ENCODE measurements around the gene CREB3L1.

DNA sequence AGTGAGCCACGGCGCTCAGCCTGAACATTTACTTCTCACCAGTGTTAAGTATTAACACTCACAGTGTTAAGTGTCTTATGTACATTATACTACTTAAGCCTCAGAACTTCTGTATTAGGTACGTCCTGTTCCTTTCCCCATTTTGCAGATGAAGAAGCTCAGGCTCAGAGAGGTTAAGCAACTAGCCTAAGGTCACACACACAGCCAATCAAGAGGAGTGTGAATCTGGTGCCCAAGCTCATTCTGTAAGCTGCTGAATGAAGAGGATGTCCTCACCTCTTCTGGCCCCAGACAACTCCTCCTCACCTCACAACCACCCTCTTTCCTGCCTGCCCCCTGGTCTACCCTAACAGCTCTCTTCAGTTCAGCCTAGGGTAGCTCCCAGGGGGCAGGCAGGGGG is 29.9 kb downstream of the CREB3L1 start:
- no peak for TF ChIP-seq POLR2A (IDR thresholded peaks at IDR 0.05; ENCODE audit: low read depth)
- TF ChIP-seq EP300 (IDR thresholded peaks at IDR 0.05): no peak

Data from esophagus muscularis mucosa (tissue), 2 donors.